KBM-7 (cell line): ENCODE data around the gene MMAA.

Experiments used
- DNase-seq: peaks from one replicate; pipeline ENCODE4 v3.0.0-alpha.2; 2015
- in situ Hi-C: fragments of 300-500 bp; cut with MboI; formaldehyde crosslinking; loops from 2 replicates; pipeline ENCODE4 v1.14.3; 2020; ENCODE audit warnings: low sequenced_read_pairs, low pct_unique_long_range_greater_than_20kb, mixed read lengths

The MMAA gene

DNA sequence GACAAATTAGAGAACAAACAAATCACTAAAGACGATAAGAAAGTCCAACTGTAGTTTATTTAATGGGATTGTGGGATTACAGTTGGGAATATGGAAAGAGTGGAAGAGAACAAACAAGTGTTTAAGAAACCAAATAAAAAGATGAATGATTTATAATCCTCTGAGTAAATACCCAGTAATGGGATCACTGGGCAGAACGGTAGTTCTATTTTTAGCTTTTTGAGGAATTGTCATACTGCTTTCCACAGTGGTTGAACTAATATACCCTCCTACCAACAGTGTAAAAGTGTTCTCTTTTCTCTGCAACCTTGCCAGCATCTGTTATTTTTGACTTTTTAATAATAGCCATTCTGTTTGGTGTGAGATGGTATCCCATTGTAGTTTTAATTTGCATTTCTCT, 75.7 kb downstream of the MMAA start:
- in situ Hi-C loops: no loop called here
- DNase-seq: no peak

DNA sequence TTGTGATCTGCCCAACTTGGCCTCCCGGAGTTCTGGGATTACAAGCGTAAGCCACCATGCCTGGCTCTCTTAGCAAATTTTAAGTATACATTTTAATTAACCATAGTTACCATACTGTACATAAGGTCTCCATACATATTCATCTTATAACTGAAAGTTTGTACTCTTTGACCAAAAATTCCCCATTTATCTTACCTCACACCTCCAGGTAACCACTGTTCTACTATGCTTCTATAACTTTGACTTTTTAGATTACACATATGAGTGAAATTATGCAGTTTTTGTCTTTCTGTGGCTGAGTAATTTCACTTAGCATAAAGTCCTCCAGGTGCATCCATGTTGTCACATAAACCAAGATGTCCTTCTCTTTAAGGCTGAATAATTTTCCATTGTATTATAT, 78.1 kb downstream of the MMAA start:
- in situ Hi-C loops: no loop called here
- DNase-seq: no peak

DNA sequence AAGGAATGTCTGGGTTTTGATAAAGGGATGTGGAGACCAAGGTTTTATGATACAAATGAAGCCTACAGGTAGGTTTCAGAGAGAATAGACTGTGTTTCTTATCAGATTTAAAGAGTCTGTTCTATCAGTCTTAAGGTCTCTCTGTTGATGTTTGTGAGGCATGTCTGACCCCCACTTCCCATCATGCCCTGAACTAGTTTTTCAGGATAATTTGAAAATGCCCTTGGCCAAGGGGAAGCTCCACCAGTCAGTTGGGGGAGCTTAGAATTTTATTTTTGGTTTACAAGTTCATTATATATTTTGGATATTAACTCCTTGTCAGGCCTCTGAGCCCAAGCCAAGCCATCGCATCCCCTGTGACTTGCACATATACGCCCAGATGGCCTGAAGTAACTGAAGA, 79.3 kb downstream of the MMAA start:
- no peak for DNase-seq
- in situ Hi-C loops: no loop called here

DNA sequence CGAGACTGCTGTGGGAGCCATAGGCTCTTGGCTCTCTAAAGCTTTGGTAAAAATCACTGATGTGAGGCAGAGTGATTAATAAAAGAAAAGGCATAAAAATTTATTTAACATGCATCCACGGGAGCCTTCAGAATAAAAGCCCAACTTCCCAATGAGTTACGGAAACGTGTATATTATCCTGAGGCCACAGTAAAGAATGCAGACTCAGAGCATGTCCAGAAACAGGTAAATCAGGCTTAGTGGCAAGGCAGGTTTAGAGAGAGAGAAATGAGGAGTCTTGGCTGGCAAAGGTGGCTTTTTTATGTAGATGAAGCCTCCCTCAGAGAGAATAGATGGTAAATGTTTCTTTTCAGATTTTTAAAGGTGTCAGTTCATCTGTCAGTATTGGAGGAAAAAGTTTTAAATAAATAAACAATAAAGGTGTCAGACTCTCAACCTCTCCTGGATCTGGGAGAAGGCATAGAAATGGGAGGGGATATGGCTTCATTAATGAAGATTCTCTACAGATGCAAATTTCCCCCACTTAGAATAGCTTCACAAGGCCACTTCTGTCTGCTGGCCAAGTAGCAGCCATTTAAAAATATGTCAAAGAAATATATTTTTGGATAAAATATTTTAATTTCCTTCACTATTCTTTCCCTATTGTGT, 84.8 kb downstream of the MMAA start:
- in situ Hi-C loops: no loop called here
- DNase-seq: no peak

DNA sequence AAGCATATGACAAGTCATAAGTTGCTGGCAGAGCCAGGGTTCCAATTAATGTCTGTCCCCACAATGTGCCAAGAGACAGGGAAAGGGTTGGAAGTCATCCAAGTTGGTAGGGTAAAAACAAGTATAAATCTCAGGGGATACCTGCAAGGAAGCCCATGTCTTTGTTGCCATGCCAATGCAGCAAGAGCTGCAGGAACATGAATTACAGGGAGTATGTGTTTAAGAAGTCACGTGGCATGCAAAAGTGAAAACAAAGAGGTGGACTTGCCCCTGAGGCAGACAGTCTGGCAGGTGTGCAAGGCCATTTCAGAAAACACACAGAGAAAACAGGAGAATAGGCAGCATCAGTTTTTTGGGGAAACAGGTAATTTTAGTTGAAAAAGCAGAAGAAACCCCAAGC, 90.2 kb downstream of the MMAA start:
- in situ Hi-C loops: no loop called here
- no peak for DNase-seq
